ENCODE measurements around the gene DHCR7. TPM values are rescaled to one million over a fixed set of nuclear protein-coding genes. Genes with fewer than 3 reads are reported as not detected.

Gene DHCR7
- total RNA-seq, 4 donors from 2014 or later: 8.3 to 32.0 (median 23.7) TPM

GRCh38 chr11:71488681-71489270 lies 40.6 kb upstream of the DHCR7 start:
- H3K9me3 ChIP-seq: no peaks in the 10 kb centered on the region
- no peak overlapping the region for H3K27ac ChIP-seq
- no peaks in the 10 kb centered on the region for H3K27me3 ChIP-seq
- intact Hi-C loops (cut with DNase I): no loop called here
- WGBS, 2 donors: 83 to 89% methylated on average over 6 of the region's 6 CpGs
- no peaks in the 10 kb centered on the region for H3K4me1 ChIP-seq
- no peak for TF ChIP-seq CTCF (IDR thresholded peaks at IDR 0.05)
- TF ChIP-seq POLR2A (IDR thresholded peaks at IDR 0.05): no peak
- DNase-seq: no peak
- H3K36me3 ChIP-seq: peaks cover 21 to 28% of the 10 kb centered on the region in 2 donors
- H3K4me3 ChIP-seq (replicated peaks in 1 of 3): no peak overlapping the region

DNA sequence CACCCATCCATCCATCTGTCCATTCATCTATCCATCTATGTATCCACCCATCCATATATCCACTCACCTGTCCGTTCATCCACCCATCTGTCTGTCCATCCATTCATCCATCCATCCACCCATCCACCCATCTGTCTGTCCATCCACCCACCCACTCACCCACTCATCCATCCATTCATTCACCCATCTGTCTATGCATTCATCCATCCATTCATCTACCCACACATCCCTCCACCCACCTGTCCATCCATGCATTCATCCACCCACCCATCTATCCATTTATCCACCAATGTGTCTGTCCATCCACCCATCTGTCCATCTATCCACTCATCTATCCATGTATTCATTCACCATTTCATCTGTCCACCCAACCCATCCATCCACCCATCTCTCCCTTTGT lies 38.1 kb upstream of the DHCR7 start:
- Histone ChIP-seq H3K4me1 (no peaks in the 10 kb centered on the region), H3K4me3 (replicated peaks in 1 of 3) (no peak overlapping the region), H3K27ac (no peak overlapping the region), H3K9me3 (no peaks in the 10 kb centered on the region), H3K36me3 (peaks cover 32 to 39% of the 10 kb centered on the region in 2 donors), H3K27me3 (no peaks in the 10 kb centered on the region)
- no peak for DNase-seq
- TF ChIP-seq POLR2A (IDR thresholded peaks at IDR 0.05) (no peak), CTCF (IDR thresholded peaks at IDR 0.05) (no peak)
- WGBS, 2 donors: 96 to 100% methylated on average over 1 of the region's 1 CpG
- intact Hi-C loops (cut with DNase I): no loop called here

- Histone ChIP-seq H3K36me3 (peaks cover 33 to 43% of the 10 kb centered on the region in 2 donors), H3K4me1 (no peaks in the 10 kb centered on the region)
These were observed 37.3 kb upstream of the DHCR7 start for GRCh38 chr11:71485466-71485865.

DNA sequence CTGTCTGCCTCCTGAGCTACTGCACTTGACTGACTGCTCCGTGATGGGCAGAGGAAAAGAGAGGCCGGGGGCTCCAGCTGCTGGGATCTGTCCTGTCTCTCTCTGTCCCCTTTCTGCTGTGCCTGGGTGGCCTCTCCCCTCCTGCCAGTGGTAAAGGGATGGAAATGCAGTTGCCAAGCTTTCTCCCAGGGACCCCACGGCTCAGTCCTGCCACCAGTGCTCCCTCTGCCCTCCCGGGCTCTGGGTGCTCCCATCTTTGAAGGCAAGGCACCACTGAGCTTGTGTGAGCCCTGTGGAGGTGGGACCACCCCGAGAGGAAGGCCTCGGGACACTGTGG lies 36.8 kb upstream of the DHCR7 start:
- Histone ChIP-seq H3K4me3 (replicated peaks in 1 of 3) (no peak overlapping the region), H3K9me3 (no peaks in the 10 kb centered on the region), H3K4me1 (no peaks in the 10 kb centered on the region), H3K27me3 (no peaks in the 10 kb centered on the region), H3K27ac (no peak overlapping the region), H3K36me3 (peaks cover 37 to 44% of the 10 kb centered on the region in 2 donors)
- DNase-seq: no peak
- 86 to 100% methylated on average over 3 to 6 of the region's 6 CpGs for WGBS, 2 donors
- TF ChIP-seq POLR2A (IDR thresholded peaks at IDR 0.05): no peak
- no peak for TF ChIP-seq CTCF (IDR thresholded peaks at IDR 0.05)
- intact Hi-C loops (cut with DNase I): no loop called here

More at GRCh38 chr11:71485466-71485865, 37.3 kb upstream of the DHCR7 start:
- DNase-seq: no peak
- 96 to 97% methylated on average over 17 to 18 of the region's 18 CpGs for WGBS, 2 donors
- Histone ChIP-seq H3K9me3 (no peaks in the 10 kb centered on the region), H3K4me3 (replicated peaks in 1 of 3) (no peak overlapping the region), H3K27ac (no peak overlapping the region), H3K27me3 (no peaks in the 10 kb centered on the region)
- intact Hi-C loops (cut with DNase I): no loop called here
- TF ChIP-seq POLR2A (IDR thresholded peaks at IDR 0.05) (no peak), CTCF (IDR thresholded peaks at IDR 0.05) (no peak)

DNA sequence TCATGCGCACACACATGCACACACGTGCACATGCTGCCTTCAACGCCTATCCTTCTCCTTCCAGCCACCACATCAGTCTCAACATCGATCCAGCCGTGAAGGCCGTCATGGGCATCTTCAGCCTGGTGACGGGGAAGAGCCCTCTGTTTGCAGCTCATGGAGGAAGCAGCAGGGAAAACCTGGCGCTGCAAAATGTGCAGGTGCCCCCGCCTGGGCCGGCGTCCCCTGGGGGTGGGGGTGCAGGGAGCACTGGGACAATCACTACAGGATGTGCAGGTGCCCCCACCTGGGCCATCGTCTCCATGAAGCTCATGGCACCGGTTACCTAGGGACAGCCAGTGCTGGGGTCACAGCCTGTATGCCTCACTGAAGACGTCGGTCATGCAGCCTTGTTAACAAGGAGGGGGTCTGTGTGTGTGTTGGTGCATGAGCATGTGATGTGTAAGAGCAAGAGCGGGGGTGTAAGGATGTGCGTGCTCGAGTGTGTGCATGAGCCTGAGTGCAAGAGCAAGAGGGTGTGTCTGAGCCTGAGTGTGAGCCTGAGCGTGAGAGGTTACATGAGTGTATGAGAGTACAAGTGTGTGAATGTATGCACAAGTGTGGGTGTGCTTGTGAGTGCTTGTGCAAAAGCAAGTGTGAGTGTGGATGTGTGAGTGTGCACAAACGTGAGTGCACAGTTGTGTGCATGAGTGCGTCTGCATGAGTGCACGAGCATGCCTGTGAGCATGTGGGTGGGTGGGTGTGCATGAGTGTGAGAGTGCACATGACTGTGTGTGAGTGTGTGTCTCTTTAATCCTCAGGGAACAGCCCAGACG lies 36.3 kb upstream of the DHCR7 start:
- WGBS, 2 donors: 93 to 98% methylated on average over 21 to 23 of the region's 23 CpGs
- Histone ChIP-seq H3K27ac (no peak overlapping the region), H3K4me1 (no peaks in the 10 kb centered on the region), H3K9me3 (no peaks in the 10 kb centered on the region), H3K36me3 (peaks cover 38 to 49% of the 10 kb centered on the region in 2 donors), H3K27me3 (no peaks in the 10 kb centered on the region), H3K4me3 (replicated peaks in 1 of 3) (no peak overlapping the region)
- intact Hi-C loops (cut with DNase I): no loop called here
- no peak for DNase-seq
- TF ChIP-seq POLR2A (IDR thresholded peaks at IDR 0.05) (no peak), CTCF (IDR thresholded peaks at IDR 0.05) (no peak)
